HepG2 (cell line): ENCODE data around the gene RHCE. TPM values are rescaled to one million over a fixed set of nuclear protein-coding genes. Genes with fewer than 3 reads are reported as not detected.
"Not testable (repeated sequence)": the region's sequence is repeated elsewhere in the genome, so short reads cannot be mapped to it uniquely, and the experiment has no call there.

ENCODE experiments used
- ATAC-seq: fragments of 200-7000 bp; cut with Tn5 transposase; 3 replicates; pipeline ENCODE4 v1.9.1; 2020; ENCODE audit warnings: mild to moderate bottlenecking, moderate library complexity
- BruUV-seq: library from RNA; stranded (reverse); fragments of 400-500 nt; replicated peaks from 2 replicates; lab custom pipeline; 2021; lab: Mats Ljungman, UMichigan
- CTCF ChIA-PET: fragments of 300-600 bp; formaldehyde crosslinking; extraction: SDS; loops from one replicate; lab custom pipeline; 2021; ENCODE audit warnings: low total read pairs, inconsistent platforms, low intra/inter-chr PET ratio; lab: Yijun Ruan, JAX
- POLR2A ChIA-PET: fragments of 350-600 bp; sonication (Branson Sonifier 250); formaldehyde crosslinking; loops from one replicate; lab custom pipeline; 2020; ENCODE audit warnings: antibody characterized with exemption, inconsistent platforms; lab: Yijun Ruan, JAX
- DNase-seq: peaks from one replicate; pipeline ENCODE4 v3.0.0-alpha.2; 2015; ENCODE audit warnings: low spot score
- FAIRE-seq: peaks from 3 replicates; lab custom pipeline; 2011; peaks lifted over from hg19 to GRCh38; lab: Jason Lieb, UNC
- H2AFZ ChIP-seq: one replicate; pipeline ENCODE4 v1.6.1; 2011; ENCODE audit warnings: low read length, inconsistent platforms
- H3K27ac ChIP-seq: fragments of 300-600 bp; 3 replicates; pipeline ENCODE4 v1.8.0; 2011; ENCODE audit warnings: mixed run types, mild to moderate bottlenecking, mixed read lengths, low read length, inconsistent platforms; ENCODE audit not compliant: insufficient read depth; ENCODE audit errors: extremely low read length
- H3K27me3 ChIP-seq, 2 experiments: fragments of 200-600 bp in 1 of 2; 2 replicates in 1 of 2; 3 replicates in 1 of 2; pipeline versions ENCODE4 v1.6.0 to v1.8.0; 2011; ENCODE audit warnings: low read length in 2 of 2, mild to moderate bottlenecking in 2 of 2, moderate library complexity in 2 of 2, inconsistent platforms in 1 of 2; ENCODE audit not compliant: insufficient read depth in 2 of 2, control insufficient read depth in 1 of 2
- H3K36me3 ChIP-seq, 2 experiments: fragments of 200-600 bp in 1 of 2; replicated peaks in 1 of 2; 2 replicates in 1 of 2; 3 replicates in 1 of 2; pipeline versions ENCODE4 v1.5.1 to v1.8.0; 2011; ENCODE audit warnings: low read length in 2 of 2, inconsistent platforms in 1 of 2; ENCODE audit not compliant: insufficient read depth in 2 of 2, control insufficient read depth in 1 of 2
- H3K4me1 ChIP-seq: 2 replicates; pipeline ENCODE4 v1.5.1; 2012; ENCODE audit warnings: low read length, inconsistent platforms; ENCODE audit not compliant: insufficient read depth
- H3K4me2 ChIP-seq: 2 replicates; pipeline ENCODE4 v1.6.0; 2011; ENCODE audit warnings: low read depth, low read length, inconsistent platforms
- H3K4me3 ChIP-seq, 3 experiments: fragments of 200-600 bp in 1 of 3; sonication (generic), shearing (Covaris generic) in 1 of 3; replicated peaks in 1 of 3; 2 replicates each; pipeline ENCODE4 v1.5.1; 2011 to 2016; ENCODE audit warnings: low read length in 3 of 3, inconsistent platforms in 2 of 3, low read depth in 2 of 3, mild to moderate bottlenecking in 2 of 3, control low read depth in 1 of 3, mixed read lengths in 1 of 3; ENCODE audit not compliant: insufficient read depth in 1 of 3
- H3K79me2 ChIP-seq: one replicate; pipeline ENCODE4 v1.6.1; 2011; ENCODE audit warnings: low read length, inconsistent platforms; ENCODE audit not compliant: insufficient read depth
- H3K9ac ChIP-seq: 2 replicates; pipeline ENCODE4 v1.6.0; 2011; ENCODE audit warnings: mild to moderate bottlenecking, low read depth, low read length, inconsistent platforms; ENCODE audit not compliant: insufficient read depth
- H3K9me3 ChIP-seq: 2 replicates; pipeline ENCODE4 v1.5.1; 2012; ENCODE audit warnings: mild to moderate bottlenecking, low read length
- H4K20me1 ChIP-seq: 2 replicates; pipeline ENCODE4 v1.6.0; 2011; ENCODE audit warnings: inconsistent platforms, mild to moderate bottlenecking, low read length, moderate library complexity; ENCODE audit not compliant: insufficient read depth
- GLI4 ChIP-seq: sonication (generic); formaldehyde crosslinking; IDR thresholded peaks from 2 replicates; pipeline ENCODE4 v1.5.1; 2020; ENCODE audit warnings: missing genetic modification reagents, mild to moderate bottlenecking, moderate library complexity, borderline replicate concordance
- JUN ChIP-seq: sonication (generic); formaldehyde crosslinking; IDR thresholded peaks from 2 replicates; pipeline ENCODE4 v1.4.0; 2020; ENCODE audit warnings: mild to moderate bottlenecking, missing genetic modification reagents
- SRY ChIP-seq: sonication (generic); formaldehyde crosslinking; IDR thresholded peaks from 2 replicates; pipeline ENCODE4 v1.8.0; 2022; ENCODE audit warnings: mild to moderate bottlenecking, missing genetic modification reagents
- U2AF2 ChIP-seq: fragments of 200-400 bp; formaldehyde crosslinking; IDR thresholded peaks from 2 replicates; pipeline ENCODE4 v1.6.1; 2017; ENCODE audit warnings: low read depth, mild to moderate bottlenecking, low read length
- YEATS2 ChIP-seq: sonication (generic); formaldehyde crosslinking; IDR thresholded peaks from 2 replicates; pipeline ENCODE4 v1.4.0; 2020; ENCODE audit warnings: missing genetic modification reagents, borderline replicate concordance
- ZNF737 ChIP-seq: sonication (generic); formaldehyde crosslinking; IDR thresholded peaks from 2 replicates; pipeline ENCODE4 v1.5.0; 2020; ENCODE audit warnings: missing genetic modification reagents, mild to moderate bottlenecking, borderline replicate concordance
- WGBS: methylation state at CpG from one replicate; pipeline ENCODE4 v1.1.6; 2017; ENCODE audit warnings: low lambda C conversion rate; 5-methylcytosine and 5-hydroxymethylcytosine counted together
- in situ Hi-C: cut with HindIII; loops from 2 replicates; pipeline ENCODE4 v1.10.0; 2017; ENCODE audit warnings: low pct_unique_long_range_greater_than_20kb; ENCODE audit not compliant: extremely low pct_ligation_motif_present
- intact Hi-C: fragments of 100-400 bp; cut with micrococcal nuclease; formaldehyde crosslinking; loops from one replicate; pipeline ENCODE4 v1.10.0; 2022; ENCODE audit not compliant: unreplicated experiment
- polyA plus RNA-seq, 8 experiments: library from polyadenylated mRNA; depleted of rRNA in 3 of 8; stranded (reverse) in 7 of 8; unstranded in 1 of 8; fragments of >200 nt; fragmentation: Illumina TruSeq in 4 of 8; extraction: Trizol in 4 of 8; gene quantifications; 2 replicates each; pipeline versions ENCODE4 v1.2.1 to v1.2.3, GENCODE V29; 2011 to 2016; ENCODE audit warnings: low read depth in 4 of 8, missing spikeins in 1 of 8, mixed read lengths in 1 of 8; ENCODE audit not compliant: insufficient read depth in 1 of 8
- total RNA-seq, 5 experiments: library from RNA; depleted of rRNA; stranded (reverse); fragments of >200 nt; fragmentation: Illumina TruSeq; extraction: Trizol; gene quantifications; 2 replicates each; pipeline ENCODE4 v1.2.3, GENCODE V29; 2016; ENCODE audit warnings: low read depth in 1 of 5
- TF ChIP-seq, protein P1 (sequence below): sonication (generic); formaldehyde crosslinking; IDR thresholded peaks from 2 replicates; pipeline ENCODE4 v1.4.0; 2020; ENCODE audit warnings: mild to moderate bottlenecking, low read depth, missing genetic modification reagents

RHCE gene
- total and polyA plus RNA-seq, 2 of the 13 experiments (the other 11 are each of a cell fraction or from before 2014, with no cell fraction given) = 0.30 TPM; not detected in 1

DNA sequence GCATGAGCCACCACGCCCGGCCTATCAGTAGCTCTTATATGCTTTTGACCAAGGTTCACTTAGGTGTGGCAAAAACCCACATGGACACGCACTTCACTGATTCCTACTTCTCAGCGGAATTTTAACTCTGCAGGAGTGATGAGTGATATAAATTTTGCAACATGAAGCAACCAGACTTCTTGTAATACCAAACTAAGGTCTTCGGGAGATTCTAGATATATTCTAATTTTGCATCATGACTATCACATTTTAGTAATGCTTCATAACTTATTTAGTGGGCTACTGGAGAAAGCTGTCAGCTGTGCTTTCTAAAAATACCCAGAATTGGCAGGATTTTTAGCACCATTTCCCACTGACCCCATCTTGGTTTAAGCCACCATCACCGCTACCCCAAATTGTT lies 27.8 kb downstream of the RHCE start:
- Histone ChIP-seq H3K36me3 (no peaks in the 10 kb centered on the region), H4K20me1 (no peaks in the 10 kb centered on the region), H2AFZ (no peak overlapping the region), H3K27ac (no peak overlapping the region), H3K4me1 (no peaks in the 10 kb centered on the region), H3K4me3 (no peak overlapping the region), H3K4me2 (no peak overlapping the region), H3K79me2 (no peaks in the 10 kb centered on the region), H3K27me3 (peaks cover 0 to 1% of the 10 kb centered on the region in 2 experiments; a peak in 1 of 5 replicates), H3K9me3 (no peaks in the 10 kb centered on the region), H3K9ac (no peak overlapping the region)
- intact Hi-C loops = no loop called here
- 50% methylated on average over 6 of the region's 6 CpGs for WGBS
- no peak for DNase-seq
- ATAC-seq = no peak
- TF ChIP-seq GLI4 = no peak
- TF ChIP-seq ZNF737 (CRISPR knock-in tag) = no peak
- TF ChIP-seq JUN (CRISPR knock-in tag) = no peak
- TF ChIP-seq YEATS2 = no peak
- TF ChIP-seq SRY = no peak
- TF ChIP-seq U2AF2 = no peak
- TF ChIP-seq, protein P1, sequence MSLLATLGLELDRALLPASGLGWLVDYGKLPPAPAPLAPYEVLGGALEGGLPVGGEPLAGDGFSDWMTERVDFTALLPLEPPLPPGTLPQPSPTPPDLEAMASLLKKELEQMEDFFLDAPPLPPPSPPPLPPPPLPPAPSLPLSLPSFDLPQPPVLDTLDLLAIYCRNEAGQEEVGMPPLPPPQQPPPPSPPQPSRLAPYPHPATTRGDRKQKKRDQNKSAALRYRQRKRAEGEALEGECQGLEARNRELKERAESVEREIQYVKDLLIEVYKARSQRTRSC = no peak
- CTCF ChIA-PET = no interaction called here
- POLR2A ChIA-PET = no interaction called here
- no peak for FAIRE-seq
- in situ Hi-C loops = no loop called here
- BruUV-seq = no TSS peak

DNA sequence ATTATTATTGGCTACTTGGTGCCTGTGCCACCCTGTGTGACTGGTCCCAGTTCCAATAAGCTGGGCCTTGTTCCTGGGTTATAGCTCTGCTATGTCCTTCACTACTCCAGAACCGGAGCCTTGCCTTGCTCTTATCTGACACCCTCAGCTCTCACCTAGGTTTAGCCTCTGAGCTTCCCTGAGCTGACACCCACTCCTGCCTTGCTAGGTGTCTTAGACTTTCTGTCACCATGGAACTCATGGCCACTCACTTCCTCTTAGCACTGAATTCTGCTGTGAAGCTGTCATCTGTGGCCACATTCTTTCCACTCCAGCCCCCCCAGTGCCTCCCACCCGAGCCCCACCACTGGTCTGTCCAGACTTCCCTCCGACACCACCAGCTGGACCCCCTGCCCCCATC lies 30.9 kb downstream of the RHCE start:
- in situ Hi-C loops, H4K20me1 ChIP-seq, H3K4me1 ChIP-seq, POLR2A ChIA-PET, H3K36me3 ChIP-seq, ATAC-seq, DNase-seq, H3K79me2 ChIP-seq, H3K9ac ChIP-seq, intact Hi-C loops, H2AFZ ChIP-seq, CTCF ChIA-PET, BruUV-seq, H3K4me3 ChIP-seq, H3K4me2 ChIP-seq, H3K27ac ChIP-seq, FAIRE-seq, H3K27me3 ChIP-seq, H3K9me3 ChIP-seq: not testable (repeated sequence)
- 31% methylated on average over 3 of the region's 3 CpGs for WGBS

DNA sequence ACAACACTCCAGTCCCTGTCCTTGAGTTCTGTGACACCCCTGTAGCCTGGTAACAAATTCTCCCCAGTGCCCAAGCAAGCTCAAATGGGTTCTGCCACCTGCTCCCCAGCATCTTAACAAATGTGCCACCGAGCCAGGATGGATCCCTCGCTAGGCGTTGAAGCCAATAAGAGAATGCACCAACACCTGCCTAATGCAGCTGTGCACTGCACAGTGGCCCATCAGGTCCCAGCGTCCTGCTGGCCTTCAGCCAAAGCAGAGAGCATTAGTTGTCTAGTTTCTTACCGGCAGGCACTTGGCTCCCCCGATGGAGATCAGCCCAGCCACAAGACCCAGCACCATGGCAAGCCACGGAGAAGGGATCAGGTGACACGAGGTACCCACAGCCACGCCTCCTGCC lies 31.9 kb downstream of the RHCE start:
- H2AFZ ChIP-seq, POLR2A ChIA-PET, intact Hi-C loops, H3K9ac ChIP-seq, H4K20me1 ChIP-seq, H3K27ac ChIP-seq, FAIRE-seq, DNase-seq, H3K36me3 ChIP-seq, ATAC-seq, BruUV-seq, H3K79me2 ChIP-seq, H3K9me3 ChIP-seq, H3K4me2 ChIP-seq, in situ Hi-C loops, H3K4me1 ChIP-seq, H3K4me3 ChIP-seq, H3K27me3 ChIP-seq, CTCF ChIA-PET: not testable (repeated sequence)
- 0% methylated on average over 3 of the region's 9 CpGs for WGBS
